IMR-90 (cell line): ENCODE results near the gene DNAH17. TPM values are rescaled to one million over a fixed set of nuclear protein-coding genes. Genes with fewer than 3 reads are reported as not detected.

ENCODE experiments used
- ATAC-seq: fragments of 200-7000 bp; cut with Tn5 transposase; 2 replicates; pipeline ENCODE4 v1.9.1; 2020; ENCODE audit warnings: low read depth, mild to moderate bottlenecking, moderate library complexity
- BruUV-seq: library from RNA; stranded (reverse); fragments of 400-500 nt; replicated peaks from 2 replicates; lab custom pipeline; 2021; lab: Mats Ljungman, UMichigan
- CTCF ChIA-PET: fragments of 300-600 bp; formaldehyde crosslinking; extraction: SDS; loops from one replicate; lab custom pipeline; 2021; ENCODE audit warnings: antibody characterized with exemption; lab: Yijun Ruan, JAX
- POLR2A ChIA-PET: fragments of 300-600 bp; sonication (Branson Sonifier 250); formaldehyde crosslinking; loops from one replicate; lab custom pipeline; 2022; ENCODE audit warnings: antibody characterized with exemption; ENCODE audit not compliant: unreplicated experiment; lab: Charles Lee
- DNase-seq: peaks from one replicate; pipeline ENCODE4 v3.0.0; 2013
- H2AFZ ChIP-seq: replicated peaks from 2 replicates; pipeline ENCODE3; 2013; ENCODE audit warnings: low read length, mild to moderate bottlenecking; ENCODE audit not compliant: poor library complexity
- H2AK5ac ChIP-seq: 2 replicates; pipeline ENCODE4 v1.6.1; 2013; ENCODE audit warnings: low read depth, low read length, inconsistent platforms
- H2AK9ac ChIP-seq: replicated peaks from 2 replicates; pipeline ENCODE3; 2013; ENCODE audit warnings: mild to moderate bottlenecking, low read depth, low read length, moderate library complexity; ENCODE audit not compliant: poor library complexity
- H2BK120ac ChIP-seq: 2 replicates; pipeline ENCODE4 v1.6.1; 2013; ENCODE audit warnings: low read depth, low read length, inconsistent platforms
- H2BK15ac ChIP-seq: 3 replicates; pipeline ENCODE4 v1.6.1; 2013; ENCODE audit warnings: low read depth, low read length, inconsistent platforms
- H2BK20ac ChIP-seq: 2 replicates; pipeline ENCODE4 v1.6.1; 2013; ENCODE audit warnings: low read depth, mild to moderate bottlenecking, inconsistent platforms, low read length, moderate library complexity
- H2BK5ac ChIP-seq: 2 replicates; pipeline ENCODE4 v1.6.1; 2013; ENCODE audit warnings: mild to moderate bottlenecking, low read depth, low read length, inconsistent platforms; ENCODE audit not compliant: poor library complexity, severe bottlenecking
- H3K14ac ChIP-seq: replicated peaks from 2 replicates; pipeline ENCODE4 v1.6.1; 2013; ENCODE audit warnings: low read depth, low read length, inconsistent platforms
- H3K18ac ChIP-seq: 2 replicates; pipeline ENCODE4 v1.6.1; 2013; ENCODE audit warnings: low read depth, low read length, control low read depth
- H3K23ac ChIP-seq: 2 replicates; pipeline ENCODE4 v1.6.1; 2013; ENCODE audit warnings: low read depth, low read length, inconsistent platforms
- H3K27ac ChIP-seq: 2 replicates; pipeline ENCODE4 v1.5.1; 2013; ENCODE audit warnings: mild to moderate bottlenecking, control low read depth, low read length; ENCODE audit not compliant: insufficient read depth
- H3K27me3 ChIP-seq: 2 replicates; pipeline ENCODE4 v1.6.1; 2013; ENCODE audit warnings: low read length; ENCODE audit not compliant: control insufficient read depth, insufficient read depth
- H3K36me3 ChIP-seq: 2 replicates; pipeline ENCODE4 v1.6.1; 2013; ENCODE audit warnings: low read length, mixed read lengths; ENCODE audit not compliant: control insufficient read depth, insufficient read depth
- H3K4ac ChIP-seq: 2 replicates; pipeline ENCODE4 v1.6.1; 2013; ENCODE audit warnings: low read depth, low read length, inconsistent platforms
- H3K4me1 ChIP-seq: 2 replicates; pipeline ENCODE4 v1.6.1; 2013; ENCODE audit warnings: low read length, mixed read lengths; ENCODE audit not compliant: control insufficient read depth, insufficient read depth
- H3K4me2 ChIP-seq: 2 replicates; pipeline ENCODE4 v1.6.1; 2013; ENCODE audit warnings: low read depth, mild to moderate bottlenecking, control low read depth, low read length, moderate library complexity
- H3K4me3 ChIP-seq: 2 replicates; pipeline ENCODE4 v1.5.1; 2013; ENCODE audit warnings: low read depth, mild to moderate bottlenecking, control low read depth, low read length, moderate library complexity; ENCODE audit not compliant: insufficient read depth
- H3K56ac ChIP-seq: 2 replicates; pipeline ENCODE4 v1.6.1; 2013; ENCODE audit warnings: low read length, inconsistent platforms; ENCODE audit not compliant: insufficient read depth; ENCODE audit errors: extremely low read depth
- H3K79me1 ChIP-seq, 2 experiments: 2 replicates each; pipeline ENCODE4 v1.6.1; 2013; ENCODE audit warnings: low read length in 2 of 2, inconsistent platforms in 1 of 2, low read depth in 1 of 2
- H3K9ac ChIP-seq: 2 replicates; pipeline ENCODE4 v1.6.1; 2013; ENCODE audit warnings: low read depth, low read length, control low read depth
- H3K9me1 ChIP-seq: 2 replicates; pipeline ENCODE4 v1.6.1; 2013; ENCODE audit warnings: low read length, inconsistent platforms; ENCODE audit not compliant: insufficient read depth
- H3K9me3 ChIP-seq: 2 replicates; pipeline ENCODE4 v1.6.1; 2013; ENCODE audit warnings: low read length; ENCODE audit not compliant: control insufficient read depth, insufficient read depth
- H4K20me1 ChIP-seq: 2 replicates; pipeline ENCODE4 v1.6.1; 2013; ENCODE audit warnings: low read length, inconsistent platforms; ENCODE audit not compliant: insufficient read depth
- H4K5ac ChIP-seq: 2 replicates; pipeline ENCODE4 v1.6.1; 2013; ENCODE audit warnings: mild to moderate bottlenecking, low read depth, low read length, control low read depth
- H4K8ac ChIP-seq, 2 experiments: 2 replicates each; pipeline ENCODE4 v1.6.1; 2013; ENCODE audit warnings: low read depth in 2 of 2, low read length in 2 of 2, control low read depth in 1 of 2, inconsistent platforms in 1 of 2
- H4K91ac ChIP-seq: 2 replicates; pipeline ENCODE4 v1.6.1; 2013; ENCODE audit warnings: low read depth, low read length, inconsistent platforms; ENCODE audit not compliant: insufficient read depth
- CEBPB ChIP-seq: IDR thresholded peaks from 2 replicates; pipeline ENCODE4 v1.6.1; 2012; ENCODE audit warnings: low read depth, low read length, improper control_type of control experiment
- CHD1 ChIP-seq: IDR thresholded peaks from 2 replicates; pipeline ENCODE4 v1.6.1; 2012; ENCODE audit warnings: low read depth, low read length, improper control_type of control experiment
- CTCF ChIP-seq: conservative IDR thresholded peaks from 2 replicates; pipeline ENCODE4 v1.5.1; 2012; ENCODE audit warnings: mild to moderate bottlenecking, low read depth, low read length, improper control_type of control experiment
- ELK1 ChIP-seq: fragments of 150-350 bp; IDR thresholded peaks from 2 replicates; pipeline ENCODE4 v1.6.1; 2016; ENCODE audit warnings: low read depth, mild to moderate bottlenecking, low read length, moderate library complexity, borderline replicate concordance
- FOS ChIP-seq: fragments of 150-350 bp; IDR thresholded peaks from 2 replicates; pipeline ENCODE4 v1.6.1; 2016; ENCODE audit warnings: low read depth, low read length
- MAFK ChIP-seq: IDR thresholded peaks from 2 replicates; pipeline ENCODE4 v1.6.1; 2012; ENCODE audit warnings: low read depth, low read length, improper control_type of control experiment
- MAZ ChIP-seq: IDR thresholded peaks from 2 replicates; pipeline ENCODE4 v1.6.1; 2012; ENCODE audit warnings: low read depth, mild to moderate bottlenecking, low read length, improper control_type of control experiment, moderate library complexity, borderline replicate concordance
- MXI1 ChIP-seq: IDR thresholded peaks from 2 replicates; pipeline ENCODE4 v1.6.1; 2012; ENCODE audit warnings: low read depth, mild to moderate bottlenecking, low read length, moderate library complexity, borderline replicate concordance
- NFE2L2 ChIP-seq: fragments of 150-350 bp; IDR thresholded peaks from 2 replicates; pipeline ENCODE4 v1.6.1; 2016; ENCODE audit warnings: low read depth, mild to moderate bottlenecking, low read length
- POLR2A ChIP-seq: IDR thresholded peaks from 2 replicates; pipeline ENCODE4 v1.6.1; 2012; ENCODE audit warnings: mild to moderate bottlenecking, low read depth, low read length
- RAD21 ChIP-seq: IDR thresholded peaks from 2 replicates; pipeline ENCODE4 v1.6.1; 2012; ENCODE audit warnings: low read length, improper control_type of control experiment
- RCOR1 ChIP-seq: IDR thresholded peaks from 2 replicates; pipeline ENCODE4 v1.6.1; 2012; ENCODE audit warnings: mild to moderate bottlenecking, low read length, improper control_type of control experiment; ENCODE audit not compliant: insufficient replicate concordance
- SMC3 ChIP-seq: fragments of 150-350 bp; IDR thresholded peaks from 2 replicates; pipeline ENCODE4 v1.6.1; 2016; ENCODE audit warnings: low read depth, mild to moderate bottlenecking, antibody characterized with exemption, low read length, moderate library complexity
- USF2 ChIP-seq: fragments of 150-350 bp; IDR thresholded peaks from 2 replicates; pipeline ENCODE4 v1.6.1; 2017; ENCODE audit warnings: mild to moderate bottlenecking, antibody characterized with exemption, low read length, low read depth
- WGBS, 2 experiments: methylation state at CpG; one replicate each; pipeline versions ENCODE4 v1.1.5 to v1.1.7; 2013; ENCODE audit warnings: missing lambda C conversion rate in 2 of 2; ENCODE audit not compliant: insufficient read length in 1 of 2; ENCODE audit errors: extremely low coverage in 2 of 2; 5-methylcytosine and 5-hydroxymethylcytosine counted together
- dilution Hi-C: fragments of 300-500 bp; cut with HindIII; formaldehyde crosslinking; loops from one replicate; pipeline ENCODE4 v1.14.3; 2018; ENCODE audit warnings: low sequenced_read_pairs; ENCODE audit not compliant: unreplicated experiment
- in situ Hi-C: fragments of 300-500 bp; cut with MboI; formaldehyde crosslinking; loops from 3 replicates; pipeline ENCODE4 v1.14.3; 2019; ENCODE audit warnings: low sequenced_read_pairs, inconsistent platforms, mixed read lengths
- intact Hi-C: fragments of 100-400 bp; cut with micrococcal nuclease; formaldehyde crosslinking; loops from 2 replicates; pipeline ENCODE4 v1.10.0; 2022
- polyA plus RNA-seq, 3 experiments: library from polyadenylated mRNA; depleted of rRNA; stranded (reverse); fragments of >200 nt; gene quantifications; 2 replicates each; pipeline ENCODE4 v1.2.3, GENCODE V29; 2012; ENCODE audit warnings: low replicate concordance in 1 of 3
- total RNA-seq: library from RNA; depleted of rRNA; stranded (reverse); fragments of >200 nt; gene quantifications from 2 replicates; pipeline ENCODE4 v1.2.3, GENCODE V29; 2012

The DNAH17 gene
- total and polyA plus RNA-seq, 2 of the 4 experiments (the other 2 are of a cell fraction), result not detected

- TF ChIP-seq FOS (no peak), MAZ (no peak), POLR2A (no peak), CEBPB (no peak), CHD1 (no peak), MXI1 (no peak), CTCF (no peak), RAD21 (no peak), MAFK (no peak), USF2 (no peak), ELK1 (no peak), SMC3 (no peak), NFE2L2 (no peak), RCOR1 (no peak)
- H3K4me3 ChIP-seq, result no peak overlapping the region
- H3K9ac ChIP-seq, result no peak overlapping the region
- no peak overlapping the region for H3K18ac ChIP-seq
- no peaks in the 10 kb centered on the region for H3K4me1 ChIP-seq
- DNase-seq (no peak), ATAC-seq (no peak)
- H3K27me3 ChIP-seq, result peaks cover 18% of the 10 kb centered on the region; the same call in 1 of the 2 replicates
- H2BK15ac ChIP-seq, result no peak overlapping the region
- ChIA-PET CTCF (no interaction called here), POLR2A (no interaction called here)
- dilution Hi-C loops, result no loop called here
- no peak overlapping the region for H4K91ac ChIP-seq
- WGBS, 2 experiments, result 60% methylated on average over 1 of the region's 2 CpGs; no CpG with 5 or more reads in 1 of the 2 experiments
- BruUV-seq, result no TSS peak
- in situ Hi-C loops, result no loop called here
- H2AK5ac ChIP-seq, result no peak overlapping the region
- H3K9me1 ChIP-seq, result no peaks in the 10 kb centered on the region
- no peak overlapping the region for H3K56ac ChIP-seq
- H2AFZ ChIP-seq, result no peak overlapping the region
- no peak overlapping the region for H3K27ac ChIP-seq
- H4K8ac ChIP-seq, result no peak overlapping the region
- H2AK9ac ChIP-seq, result no peak overlapping the region
- H3K4ac ChIP-seq, result no peak overlapping the region
- no peak overlapping the region for H2BK120ac ChIP-seq
- no peaks in the 10 kb centered on the region for H3K9me3 ChIP-seq
- H4K5ac ChIP-seq, result no peak overlapping the region
- intact Hi-C loops, result no loop called here
- H2BK20ac ChIP-seq, result no peak overlapping the region
- H3K4me2 ChIP-seq, result no peak overlapping the region
- no peaks in the 10 kb centered on the region for H3K36me3 ChIP-seq
- no peak overlapping the region for H2BK5ac ChIP-seq
- no peaks in the 10 kb centered on the region for H3K79me1 ChIP-seq
- no peak overlapping the region for H3K23ac ChIP-seq
- no peaks in the 10 kb centered on the region for H4K20me1 ChIP-seq
- H3K14ac ChIP-seq, result no peak overlapping the region
These were observed 46.5 kb downstream of the DNAH17 start for GRCh38 chr17:78530675-78531074.
